Stimulated activated naive CD4-positive, alpha-beta T cell (primary cell): ENCODE results near the gene YWHAQ.
"Not testable (repeated sequence)": the region's sequence is repeated elsewhere in the genome, so short reads cannot be mapped to it uniquely, and the experiment has no call there.

Experiments
- DNase-seq, 6 experiments: peaks; one replicate each; lab custom pipeline; 2025; lab: John Stamatoyannopoulos, UW

The YWHAQ gene

DNA sequence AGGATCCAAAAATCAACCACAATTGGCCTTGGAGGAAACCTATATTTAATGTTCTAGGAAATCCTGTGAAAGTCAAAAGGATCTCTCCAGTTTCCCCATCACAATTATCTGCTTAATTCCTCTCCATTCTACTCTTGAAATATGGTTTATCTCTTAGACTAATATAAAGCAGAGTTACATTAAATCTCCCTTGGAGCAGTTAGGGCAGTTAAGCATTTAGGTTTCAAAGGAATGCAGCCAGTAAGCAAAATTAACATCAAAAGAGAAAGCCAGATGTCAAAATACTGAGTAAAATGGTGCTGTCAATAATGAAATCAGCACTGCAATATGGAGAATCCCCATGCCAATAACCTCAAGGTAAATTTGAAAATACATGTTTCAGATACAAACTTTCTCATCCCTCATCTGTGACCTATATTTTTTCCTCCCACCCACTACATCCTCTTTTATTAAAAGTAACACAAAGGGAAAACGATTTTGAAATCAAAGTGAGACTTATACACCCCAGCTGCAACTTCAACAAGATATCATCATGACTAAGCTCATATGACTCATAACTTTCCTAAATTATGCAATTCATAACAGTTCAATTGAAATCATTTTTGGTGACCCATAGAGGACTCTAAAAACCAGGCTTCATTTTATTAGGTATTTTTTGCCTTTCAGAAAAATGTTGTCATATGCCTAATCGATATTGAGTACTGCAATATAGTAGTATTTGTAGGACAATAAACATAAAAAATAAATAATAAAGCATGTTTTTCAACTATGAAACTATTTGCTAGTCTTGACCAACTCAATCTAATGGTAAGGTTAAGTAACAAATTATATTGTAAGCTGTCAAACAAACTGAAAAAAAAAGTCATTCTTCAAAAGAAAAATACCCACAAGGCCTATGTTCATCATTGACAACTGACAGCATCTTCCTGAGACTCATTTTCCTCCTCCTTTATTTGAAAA lies 78.3 kb downstream of the YWHAQ start:
- DNase-seq: no peak

DNA sequence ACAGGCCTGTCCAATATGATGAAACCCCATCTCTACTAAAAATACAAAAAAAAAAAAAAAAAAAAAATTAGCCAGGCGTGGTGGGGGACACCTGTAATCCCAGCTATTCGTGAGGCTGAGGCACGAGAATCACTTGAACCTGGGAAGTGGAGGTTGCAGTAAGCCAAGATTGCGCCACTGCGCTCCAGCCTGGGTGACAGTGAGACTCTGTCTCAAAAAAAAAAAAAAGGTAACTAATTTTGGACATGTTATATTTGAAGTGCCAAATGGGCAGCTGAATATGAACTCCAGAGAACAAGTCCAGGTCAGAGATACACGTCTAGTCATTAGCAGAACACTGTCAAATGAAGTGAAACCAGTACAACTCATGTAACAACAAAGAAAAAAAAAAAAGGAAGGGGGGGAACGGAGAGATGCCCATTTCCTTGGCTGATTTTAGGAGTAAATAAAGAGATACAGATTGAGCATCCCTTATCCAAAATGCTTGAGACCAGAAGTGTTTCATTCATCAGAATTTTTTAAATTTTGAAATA lies 79.9 kb downstream of the YWHAQ start:
- not testable (repeated sequence) for DNase-seq

DNA sequence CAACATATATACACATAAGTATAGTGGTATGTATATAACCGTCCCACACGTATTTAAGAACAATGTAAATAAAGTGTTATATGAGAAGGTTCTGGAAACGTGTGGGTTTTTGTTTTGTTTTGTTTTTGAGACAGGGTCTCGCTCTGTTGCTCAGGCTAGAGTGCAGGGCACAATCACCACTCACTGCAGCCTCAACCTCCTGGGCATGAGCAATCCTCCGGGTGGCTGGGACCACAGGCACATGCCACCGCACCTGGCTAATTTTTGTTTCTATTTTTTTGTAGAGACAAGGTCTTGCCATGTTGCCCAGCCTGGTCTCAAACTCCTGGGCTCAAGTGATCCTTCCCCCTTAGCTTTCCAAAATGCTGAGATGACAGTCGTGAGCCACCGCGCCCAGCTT lies 81.4 kb downstream of the YWHAQ start:
- no peak for DNase-seq

DNA sequence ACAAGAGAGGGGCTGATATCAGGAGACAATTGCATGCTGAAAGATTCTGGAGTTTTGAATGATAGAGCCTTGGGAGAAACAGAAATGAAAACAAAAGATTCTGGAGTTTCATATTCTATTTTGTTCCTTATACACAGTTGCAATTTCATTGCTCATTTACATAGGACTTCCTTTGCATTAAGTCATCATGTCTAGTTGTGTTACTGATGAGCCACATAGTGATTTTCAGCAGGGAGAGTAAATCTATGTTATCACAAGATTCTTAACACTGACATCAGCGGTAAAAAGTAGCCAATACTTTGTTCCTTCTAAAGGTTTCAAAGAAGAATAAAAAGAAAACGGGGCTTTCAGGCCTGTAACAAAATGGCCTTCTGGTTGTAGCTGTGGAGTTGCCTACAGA lies 82.3 kb downstream of the YWHAQ start:
- DNase-seq: peak in 1 of 6 experiments; percentile 6

DNA sequence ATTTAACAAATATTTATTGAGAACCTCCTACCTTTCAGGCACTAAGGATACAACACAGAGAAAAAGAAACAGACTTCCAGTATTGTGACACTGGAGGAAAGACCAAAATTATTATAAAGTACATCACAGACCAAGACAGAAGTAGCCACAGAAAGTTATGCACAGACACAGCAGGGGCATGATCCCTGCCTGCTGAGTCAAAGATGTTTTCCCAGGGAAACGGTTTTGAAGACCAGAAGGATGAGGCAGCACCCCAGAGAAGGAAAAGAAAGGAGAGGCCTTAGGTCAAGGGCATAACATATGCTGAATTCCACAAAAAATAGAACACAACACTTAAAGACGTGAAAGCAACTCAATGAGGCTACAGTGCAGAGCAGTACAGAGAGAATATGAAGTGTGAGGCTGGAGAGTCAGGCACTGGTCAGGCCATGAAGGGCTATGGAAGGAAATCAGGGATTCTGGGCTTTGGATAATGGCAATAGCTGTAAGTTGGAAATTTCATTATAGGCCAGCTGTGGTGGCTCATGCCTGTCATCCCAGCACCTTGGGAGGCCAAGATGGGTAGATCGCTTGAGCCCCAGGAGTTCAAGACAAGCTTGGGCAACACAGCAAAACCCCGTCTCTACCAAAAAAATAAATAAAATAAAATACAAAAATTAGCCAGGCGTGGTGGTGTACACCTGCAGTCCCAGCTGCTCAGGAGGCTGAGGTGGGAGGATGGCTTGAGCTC lies 83.4 kb downstream of the YWHAQ start:
- DNase-seq: no peak

DNA sequence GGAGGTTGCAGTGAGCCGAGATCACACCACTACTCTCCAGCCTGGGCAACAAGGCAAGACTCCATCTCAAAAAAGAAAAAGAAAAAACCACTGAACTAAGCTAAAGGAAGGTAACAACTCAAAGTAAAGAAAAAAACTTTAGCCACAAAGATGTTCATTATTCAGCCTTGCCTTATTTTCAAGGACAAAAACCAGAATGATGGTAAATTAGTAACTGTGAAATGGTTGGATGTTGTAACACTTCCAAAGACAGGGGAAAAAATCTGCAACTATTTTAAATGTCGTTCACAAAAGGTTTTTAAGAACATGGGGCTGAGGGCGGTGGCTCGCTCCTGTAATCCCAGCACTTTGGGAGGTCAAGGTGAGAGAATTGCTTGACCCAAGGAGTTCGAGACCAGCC lies 85.3 kb downstream of the YWHAQ start:
- DNase-seq: no peak

DNA sequence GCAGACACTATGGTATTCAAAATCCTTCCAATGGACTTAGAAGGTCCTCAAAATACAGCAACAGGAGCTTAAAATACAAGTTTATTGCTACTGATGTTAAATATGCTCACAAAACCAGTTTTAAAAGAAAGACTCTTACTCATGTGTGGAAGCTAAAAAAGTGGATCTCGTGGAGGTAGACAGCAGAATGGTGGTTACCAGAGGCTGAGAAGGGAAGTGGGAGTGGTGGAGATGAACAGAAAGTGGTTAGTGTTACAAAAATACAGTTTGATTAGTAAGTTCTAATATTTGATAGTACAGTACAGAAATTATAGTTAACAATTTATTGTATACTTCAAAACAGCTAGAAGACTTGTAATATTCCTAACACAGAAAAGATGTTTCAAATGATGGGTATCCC lies 87.2 kb downstream of the YWHAQ start:
- no peak for DNase-seq

DNA sequence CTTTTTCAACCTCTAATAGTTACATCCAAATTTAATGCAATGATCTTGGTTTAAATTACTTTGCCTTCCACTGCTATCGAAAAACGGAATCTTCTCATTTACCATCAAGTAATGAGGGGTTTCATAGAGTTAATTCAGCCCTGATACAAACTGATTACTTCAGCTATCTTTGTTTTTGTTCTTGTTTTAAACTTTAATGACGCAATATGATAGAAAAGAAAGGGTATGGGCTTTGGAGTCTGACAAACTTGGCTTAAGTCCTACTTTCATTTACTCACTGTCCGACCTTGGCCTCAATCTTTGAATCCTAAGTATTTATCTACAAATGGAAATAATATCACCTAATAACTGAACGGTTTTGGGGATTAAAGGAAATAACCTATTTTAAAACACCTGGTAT lies 91.3 kb downstream of the YWHAQ start:
- no peak for DNase-seq

DNA sequence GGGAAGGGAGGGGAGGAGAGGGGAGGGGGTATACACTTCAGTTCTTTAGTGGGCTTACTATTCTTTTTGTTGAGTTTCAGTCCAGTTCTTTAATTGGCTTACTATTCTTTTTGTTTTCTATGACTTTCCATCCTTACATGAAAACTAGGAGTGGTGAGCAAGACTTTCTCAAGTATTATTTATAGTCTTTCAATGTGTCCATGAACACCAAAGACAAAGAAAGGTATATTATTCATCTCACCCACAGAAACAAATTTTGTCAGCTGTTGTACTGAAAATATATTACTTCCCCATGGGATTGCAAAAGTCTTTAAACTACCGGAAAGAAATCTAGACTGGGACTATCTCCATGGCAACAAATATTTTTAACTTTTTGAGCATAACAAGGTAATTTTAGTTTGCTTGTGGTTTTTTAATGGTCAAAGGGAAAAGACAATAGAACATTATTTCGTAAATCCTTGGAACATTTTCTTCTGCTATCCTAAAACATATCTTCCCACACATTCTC lies 92.7 kb downstream of the YWHAQ start:
- DNase-seq: no peak

DNA sequence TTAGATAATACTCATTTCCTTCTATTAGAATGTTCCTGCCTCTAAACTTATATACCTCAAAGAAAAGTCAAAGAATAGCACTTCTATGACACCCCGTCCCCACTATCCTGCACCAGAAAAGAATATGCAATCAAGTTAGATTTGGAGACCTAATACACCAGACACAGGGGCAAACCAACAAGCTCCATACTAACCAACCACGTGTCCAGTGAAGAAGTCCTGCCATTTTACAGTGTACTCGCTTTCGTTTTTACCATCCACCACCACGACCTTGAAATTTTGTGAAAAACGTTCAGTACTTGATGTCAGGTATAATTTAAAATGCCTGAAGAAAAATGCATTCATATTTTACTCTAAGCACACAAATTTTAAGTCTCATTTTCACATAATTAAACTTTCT lies 94.3 kb downstream of the YWHAQ start:
- DNase-seq: no peak

DNA sequence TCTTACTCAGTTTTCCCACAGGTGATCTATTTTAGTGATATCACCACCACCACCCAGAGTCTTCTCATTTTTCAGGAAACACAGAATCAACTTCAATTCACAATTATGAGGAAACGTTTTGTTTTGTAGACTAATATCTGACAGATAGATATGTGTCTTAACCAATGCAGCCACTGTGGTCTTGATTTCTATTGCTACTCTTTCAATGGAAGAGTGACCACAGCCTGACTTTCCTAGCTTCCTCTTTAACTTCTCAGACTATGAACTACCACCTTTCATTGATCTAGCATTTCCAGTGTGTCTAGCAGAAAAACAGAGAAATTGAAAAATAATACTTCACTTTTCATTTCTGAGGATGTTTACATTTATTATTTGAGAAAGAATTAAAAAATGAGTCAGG lies 95.6 kb downstream of the YWHAQ start:
- DNase-seq: no peak
